GM12864 (cell line): Measurements from ENCODE around the gene RBM19.
"Not testable (repeated sequence)": the region's sequence is repeated elsewhere in the genome, so short reads cannot be mapped to it uniquely, and the experiment has no call there.

ENCODE experiments used
- DNase-seq: peaks from one replicate; pipeline ENCODE4 v3.0.0-alpha.2; 2011; ENCODE audit warnings: low read depth
- H3K4me3 ChIP-seq: 2 replicates; pipeline ENCODE4 v1.5.1; 2011; ENCODE audit warnings: mild to moderate bottlenecking, low read depth, low read length, control low read depth
- TF ChIP-seq, protein P1 (sequence below): IDR thresholded peaks from 2 replicates; pipeline ENCODE4 v1.5.1; 2011; ENCODE audit warnings: low read depth, mild to moderate bottlenecking, moderate library complexity, low read length, control low read depth, inconsistent platforms; ENCODE audit errors: missing control alignments

Gene RBM19

DNA sequence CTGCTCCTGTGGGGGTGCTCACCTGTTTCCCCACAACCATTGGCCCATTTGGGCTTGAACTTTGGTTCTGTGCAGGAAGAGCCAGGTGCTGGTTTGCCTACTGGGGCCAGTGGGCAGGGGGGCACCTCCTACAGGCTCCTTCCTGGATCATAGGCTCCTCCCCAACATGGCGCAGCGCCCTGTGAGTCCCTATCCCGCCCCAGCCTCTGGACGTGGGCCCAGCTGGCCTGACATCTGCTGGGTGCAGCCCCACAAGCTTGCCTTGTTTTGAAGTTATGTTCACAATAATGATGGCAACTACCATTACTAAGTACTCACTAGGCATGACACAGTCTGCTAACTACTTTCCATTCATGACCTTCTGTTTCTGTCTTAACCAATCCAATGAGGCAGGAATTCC is 147.8 kb downstream of the RBM19 start:
- DNase-seq, result no peak
- TF ChIP-seq, protein P1, sequence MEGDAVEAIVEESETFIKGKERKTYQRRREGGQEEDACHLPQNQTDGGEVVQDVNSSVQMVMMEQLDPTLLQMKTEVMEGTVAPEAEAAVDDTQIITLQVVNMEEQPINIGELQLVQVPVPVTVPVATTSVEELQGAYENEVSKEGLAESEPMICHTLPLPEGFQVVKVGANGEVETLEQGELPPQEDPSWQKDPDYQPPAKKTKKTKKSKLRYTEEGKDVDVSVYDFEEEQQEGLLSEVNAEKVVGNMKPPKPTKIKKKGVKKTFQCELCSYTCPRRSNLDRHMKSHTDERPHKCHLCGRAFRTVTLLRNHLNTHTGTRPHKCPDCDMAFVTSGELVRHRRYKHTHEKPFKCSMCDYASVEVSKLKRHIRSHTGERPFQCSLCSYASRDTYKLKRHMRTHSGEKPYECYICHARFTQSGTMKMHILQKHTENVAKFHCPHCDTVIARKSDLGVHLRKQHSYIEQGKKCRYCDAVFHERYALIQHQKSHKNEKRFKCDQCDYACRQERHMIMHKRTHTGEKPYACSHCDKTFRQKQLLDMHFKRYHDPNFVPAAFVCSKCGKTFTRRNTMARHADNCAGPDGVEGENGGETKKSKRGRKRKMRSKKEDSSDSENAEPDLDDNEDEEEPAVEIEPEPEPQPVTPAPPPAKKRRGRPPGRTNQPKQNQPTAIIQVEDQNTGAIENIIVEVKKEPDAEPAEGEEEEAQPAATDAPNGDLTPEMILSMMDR, result no peak
- no peak overlapping the region for H3K4me3 ChIP-seq

DNA sequence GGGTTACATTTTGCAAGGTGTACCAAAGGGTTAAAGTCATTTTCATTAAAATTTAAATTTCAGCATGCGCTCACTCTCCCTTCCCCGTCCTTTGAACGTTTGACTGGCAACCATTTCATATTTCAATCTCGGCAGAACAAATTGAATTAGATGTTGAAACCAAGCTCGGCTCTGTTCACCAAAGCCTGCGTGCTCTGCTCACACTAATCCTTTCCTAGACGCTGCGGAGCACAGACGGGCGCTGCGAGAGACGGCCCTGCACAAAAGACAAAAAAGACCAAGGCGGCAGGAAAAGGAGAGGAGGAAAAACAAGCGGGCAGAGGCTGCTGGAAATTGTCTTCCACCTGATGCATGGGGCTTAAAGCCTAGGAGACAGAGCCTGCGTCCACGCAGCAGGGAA is 149.3 kb downstream of the RBM19 start:
- no peak for DNase-seq
- TF ChIP-seq, protein P1, result no peak
- no peak overlapping the region for H3K4me3 ChIP-seq

DNA sequence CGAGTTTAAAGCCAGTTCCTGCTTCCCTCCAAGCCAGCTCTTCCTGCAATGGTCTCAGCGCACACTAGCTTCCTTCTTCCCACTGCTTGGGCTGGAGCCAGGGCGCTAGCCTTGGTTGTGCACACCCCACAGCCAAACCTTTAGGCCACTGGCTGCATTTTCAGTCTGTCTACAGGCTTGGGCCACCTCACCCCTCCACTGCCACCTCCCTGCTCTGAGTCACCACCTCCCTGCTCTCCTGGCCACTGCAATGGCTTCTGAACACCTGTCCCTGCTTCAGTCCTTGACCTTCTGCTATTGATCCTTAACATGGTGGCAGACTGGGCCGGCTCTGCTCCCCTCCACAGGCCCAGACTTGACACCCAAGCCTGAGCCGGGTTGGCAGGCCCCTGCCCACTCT is 151.1 kb downstream of the RBM19 start:
- DNase-seq, result no peak
- H3K4me3 ChIP-seq, result no peak overlapping the region
- TF ChIP-seq, protein P1, result no peak

DNA sequence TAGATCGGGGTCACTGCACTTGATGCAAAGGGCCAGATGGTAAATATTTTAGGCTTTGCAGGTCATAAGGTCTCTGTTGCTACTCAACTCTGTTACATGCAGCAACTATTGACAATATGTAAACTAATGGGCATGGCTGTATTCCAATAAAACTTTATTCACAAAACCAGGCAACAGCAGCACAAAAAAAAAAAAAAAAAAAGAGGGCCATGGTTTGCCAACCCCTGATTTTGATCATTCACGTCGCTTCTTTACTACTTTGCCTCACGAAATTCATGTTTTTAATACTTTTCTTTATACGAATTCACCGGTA is 152.9 kb downstream of the RBM19 start:
- no peak for DNase-seq
- H3K4me3 ChIP-seq, result no peak overlapping the region
- TF ChIP-seq, protein P1, result no peak

DNA sequence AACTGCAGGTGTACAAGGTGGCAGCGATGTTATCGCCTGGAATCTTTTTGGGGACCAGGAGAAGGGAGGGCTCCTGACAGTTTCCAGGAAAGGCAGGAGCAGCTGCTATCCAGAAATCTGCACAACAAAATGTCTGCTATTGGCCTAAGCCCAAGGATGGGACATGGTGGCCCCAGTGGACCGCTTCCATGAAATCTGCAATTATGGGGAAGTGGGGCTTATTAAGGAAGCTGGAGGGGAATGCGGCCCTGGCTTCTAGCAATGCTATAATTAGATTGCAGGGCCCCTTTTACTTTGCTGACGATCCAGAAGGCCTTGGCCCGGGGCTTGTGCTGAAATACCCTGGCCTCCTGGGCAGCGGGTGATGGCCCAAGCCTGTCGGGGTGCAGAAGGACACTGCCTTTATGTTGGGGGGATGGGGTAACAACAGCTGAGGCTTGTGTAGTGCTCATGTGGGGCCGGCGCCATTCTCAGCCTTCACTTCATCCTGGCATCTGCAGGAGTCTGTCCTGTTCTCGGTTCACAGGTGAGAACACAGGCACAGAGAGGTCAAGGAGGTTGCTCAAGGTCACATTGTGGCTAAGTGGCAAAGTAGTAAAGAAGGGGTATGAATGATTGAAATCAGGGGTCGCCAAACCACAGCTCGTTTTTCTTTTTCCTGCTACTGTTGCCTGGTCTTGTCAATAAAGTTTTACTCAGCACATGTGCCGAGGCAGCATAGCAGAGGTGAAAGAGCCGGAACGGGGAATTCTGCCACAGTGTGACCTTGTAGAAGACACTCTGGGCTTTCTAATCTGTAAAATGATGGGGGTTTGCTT is 153.5 kb downstream of the RBM19 start:
- TF ChIP-seq, protein P1, result no peak
- no peak for DNase-seq

DNA sequence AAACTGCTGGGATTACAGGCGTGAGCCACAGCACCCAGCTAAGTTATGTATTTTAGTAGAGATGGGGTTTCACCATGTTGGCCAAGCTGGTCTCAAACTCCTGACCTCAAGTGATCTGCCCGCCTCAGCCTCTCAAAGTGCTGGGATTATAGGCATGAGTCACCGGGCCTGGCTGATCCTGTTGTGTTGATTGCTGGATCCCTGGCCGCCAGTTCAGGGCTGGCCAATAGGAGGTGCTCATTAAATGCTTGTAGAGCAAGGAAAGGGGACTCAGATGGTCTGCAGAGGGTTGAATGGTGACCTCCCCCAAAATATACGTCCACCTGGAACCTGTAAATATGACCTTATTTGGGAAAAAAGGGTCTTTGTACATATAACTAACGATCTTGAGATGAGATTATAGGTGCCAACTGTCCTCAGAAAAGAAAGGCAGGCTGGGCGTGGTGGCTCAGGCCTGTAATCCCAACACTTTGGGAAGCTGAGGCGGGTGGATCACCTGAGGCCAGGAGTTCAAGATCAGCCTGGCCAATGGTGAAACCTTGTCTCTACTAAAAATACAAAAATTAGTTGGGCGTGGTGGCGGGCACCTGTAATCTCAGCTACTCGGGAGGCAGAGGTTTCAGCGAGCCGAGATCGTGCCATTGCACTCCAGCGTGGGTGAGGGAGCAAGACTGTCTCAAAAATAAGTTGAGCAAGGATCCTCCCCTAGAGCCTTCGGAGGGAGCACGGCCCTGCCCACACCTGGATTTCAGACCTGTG is 156.5 kb downstream of the RBM19 start:
- H3K4me3 ChIP-seq, DNase-seq: not testable (repeated sequence)

More for the DNA sequence above, 153.5 kb downstream of the RBM19 start:
- H3K4me3 ChIP-seq, result no peak overlapping the region

DNA sequence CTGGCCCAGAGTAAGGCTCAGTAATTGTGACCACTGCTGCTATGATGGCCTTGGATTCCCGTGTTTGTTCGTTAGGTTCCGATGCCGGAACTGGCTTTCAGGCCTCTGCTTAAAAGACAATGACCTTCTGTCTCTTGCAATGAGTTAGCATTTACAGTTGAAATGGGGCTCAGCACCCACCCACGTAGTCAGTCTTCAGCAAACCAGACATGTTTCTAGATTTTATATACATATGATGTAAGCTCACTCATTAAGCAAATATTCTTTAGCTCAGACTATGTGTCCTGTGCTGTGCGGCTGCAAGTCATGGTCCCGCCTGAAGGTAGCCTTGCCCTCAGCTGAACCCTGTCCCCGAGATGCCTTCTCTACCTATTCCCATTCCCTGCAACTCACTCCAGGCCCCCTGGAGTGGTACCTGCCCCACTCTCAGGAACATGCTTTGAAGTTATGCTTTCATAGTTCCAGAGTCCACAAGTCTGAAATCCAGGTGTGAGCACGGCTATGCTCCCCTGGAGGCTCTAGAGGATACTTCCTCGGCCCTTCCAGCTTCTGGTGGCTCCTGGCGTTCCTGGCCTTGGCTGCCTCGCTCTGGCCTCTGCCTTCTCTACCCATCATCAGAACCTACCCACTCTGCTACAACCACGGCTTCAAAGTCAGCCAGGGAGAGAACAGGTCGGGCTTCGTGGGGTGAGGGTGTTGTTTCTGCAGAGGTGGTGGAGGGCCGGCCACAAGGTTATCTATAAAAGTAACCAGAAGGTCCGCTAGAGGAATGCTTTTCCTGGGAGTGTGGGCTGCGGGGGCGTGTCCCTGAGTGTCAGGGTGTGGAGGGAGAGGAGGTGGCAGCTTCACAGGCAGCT is 157.8 kb downstream of the RBM19 start:
- DNase-seq, result no peak
- no peak overlapping the region for H3K4me3 ChIP-seq
- TF ChIP-seq, protein P1, result no peak
